GM23338 (cell line): Measurements from ENCODE around the gene COL6A3. TPM values are rescaled to one million over a fixed set of nuclear protein-coding genes. Genes with fewer than 3 reads are reported as not detected.

Source experiments
- ATAC-seq: fragments of 200-7000 bp; cut with Tn5 transposase; 3 replicates; pipeline ENCODE4 v1.9.1; 2020
- DNase-seq: peaks from one replicate; pipeline ENCODE4 v3.0.0-alpha.2; 2015; ENCODE audit warnings: low spot score
- H2AFZ ChIP-seq: fragments of 200-600 bp; sonication (generic); 2 replicates; pipeline ENCODE4 v1.8.0; 2016; ENCODE audit warnings: antibody characterized with exemption, mild to moderate bottlenecking, moderate library complexity
- H3F3A ChIP-seq: fragments of 200-600 bp; sonication (generic); replicated peaks from 2 replicates; pipeline ENCODE4 v1.8.0; 2017; ENCODE audit warnings: antibody characterized with exemption, mixed run types, low read depth
- H3K27ac ChIP-seq: fragments of 200-600 bp; sonication (generic); 2 replicates; pipeline ENCODE4 v1.6.1; 2016; ENCODE audit warnings: low read depth
- H3K27me3 ChIP-seq: fragments of 200-600 bp; sonication (generic); 2 replicates; pipeline ENCODE4 v1.8.0; 2016; ENCODE audit warnings: mild to moderate bottlenecking, mixed run types, moderate library complexity; ENCODE audit not compliant: insufficient read depth
- H3K36me3 ChIP-seq: fragments of 200-600 bp; sonication (generic); 2 replicates; pipeline ENCODE4 v1.8.0; 2016; ENCODE audit warnings: mild to moderate bottlenecking; ENCODE audit not compliant: insufficient read depth
- H3K4me1 ChIP-seq: fragments of 200-600 bp; sonication (generic); 2 replicates; pipeline ENCODE4 v1.8.0; 2016; ENCODE audit warnings: mild to moderate bottlenecking, moderate library complexity; ENCODE audit not compliant: insufficient read depth
- H3K4me2 ChIP-seq: fragments of 200-600 bp; sonication (generic); 2 replicates; pipeline ENCODE4 v1.7.1; 2017; ENCODE audit warnings: mixed run types
- H3K4me3 ChIP-seq: fragments of 200-600 bp; sonication (generic); 2 replicates; pipeline ENCODE4 v1.6.1; 2016; ENCODE audit warnings: mixed run types
- H3K79me2 ChIP-seq: fragments of 200-600 bp; sonication (generic); replicated peaks from 2 replicates; pipeline ENCODE4 v1.8.0; 2017; ENCODE audit warnings: mild to moderate bottlenecking; ENCODE audit not compliant: insufficient read depth
- H3K9me2 ChIP-seq: fragments of 200-600 bp; sonication (generic); 2 replicates; pipeline ENCODE4 v1.8.0; 2017; ENCODE audit not compliant: insufficient read depth
- H4K20me1 ChIP-seq: fragments of 200-600 bp; sonication (generic); replicated peaks from 2 replicates; pipeline ENCODE4 v1.8.0; 2017; ENCODE audit warnings: mild to moderate bottlenecking; ENCODE audit not compliant: insufficient read depth
- H3K27ac Mint-ChIP-seq: 2 replicates; pipeline ENCODE4 v1.8.0; 2020; ENCODE audit warnings: inconsistent platforms, mild to moderate bottlenecking, moderate library complexity, mixed read lengths
- H3K27me3 Mint-ChIP-seq: 3 replicates; pipeline ENCODE4 v1.8.0; 2022; ENCODE audit warnings: low read depth, mild to moderate bottlenecking, moderate library complexity, mixed read lengths, inconsistent platforms; ENCODE audit not compliant: insufficient read depth, poor library complexity
- H3K36me3 Mint-ChIP-seq: 3 replicates; pipeline ENCODE4 v1.8.0; 2021; ENCODE audit warnings: low read depth, mild to moderate bottlenecking, inconsistent platforms, moderate library complexity, mixed read lengths
- H3K4me1 Mint-ChIP-seq: 3 replicates; pipeline ENCODE4 v1.8.0; 2020; ENCODE audit warnings: mild to moderate bottlenecking, inconsistent platforms, mixed read lengths
- H3K4me3 Mint-ChIP-seq: 3 replicates; pipeline ENCODE4 v1.8.0; 2021; ENCODE audit warnings: moderate library complexity, mild to moderate bottlenecking, inconsistent platforms, mixed read lengths
- H3K9me3 Mint-ChIP-seq: 3 replicates; pipeline ENCODE4 v1.8.0; 2020; ENCODE audit warnings: moderate library complexity, mild to moderate bottlenecking, inconsistent platforms, mixed read lengths
- CTCF ChIP-seq, 2 experiments: fragments of 200-600 bp in 1 of 2; sonication (generic) in 1 of 2; conservative IDR thresholded peaks; 2 replicates each; pipeline versions ENCODE4 v1.5.1 to v1.6.1; 2016 to 2017; ENCODE audit warnings: antibody characterized with exemption in 2 of 2, low read depth in 2 of 2, mild to moderate bottlenecking in 2 of 2, moderate library complexity in 1 of 2
- EZH2phosphoT487 ChIP-seq: fragments of 200-600 bp; sonication (generic); IDR thresholded peaks from one replicate; pipeline ENCODE4 v1.8.1; 2018; ENCODE audit warnings: antibody characterized with exemption; ENCODE audit not compliant: unreplicated experiment
- NANOG ChIP-seq: IDR thresholded peaks from 2 replicates; pipeline ENCODE4 v1.6.1; 2016; ENCODE audit warnings: antibody characterized with exemption, borderline replicate concordance
- POLR2AphosphoS5 ChIP-seq: IDR thresholded peaks from 2 replicates; pipeline ENCODE4 v1.6.1; 2016; ENCODE audit warnings: antibody characterized with exemption, low read depth
- REST ChIP-seq: IDR thresholded peaks from one replicate; pipeline ENCODE4 v1.6.1; 2018; ENCODE audit warnings: antibody characterized with exemption; ENCODE audit not compliant: unreplicated experiment
- STAT1 ChIP-seq: IDR thresholded peaks from one replicate; pipeline ENCODE4 v1.6.1; 2016; ENCODE audit warnings: antibody characterized with exemption; ENCODE audit not compliant: unreplicated experiment
- ZNF114 ChIP-seq: fragments of 250-450 bp; sonication (Bioruptor Pico); IDR thresholded peaks from 2 replicates; pipeline ENCODE4 v1.5.0; 2020; ENCODE audit warnings: mild to moderate bottlenecking, moderate library complexity
- ZNF331 ChIP-seq: fragments of 250-450 bp; sonication (Bioruptor Pico); IDR thresholded peaks from 2 replicates; pipeline ENCODE4 v1.5.0; 2020; ENCODE audit warnings: low read depth, mild to moderate bottlenecking, moderate library complexity
- ZNF462 ChIP-seq: fragments of 250-450 bp; sonication (Bioruptor Pico); IDR thresholded peaks from 2 replicates; pipeline ENCODE4 v1.5.0; 2020; ENCODE audit warnings: mild to moderate bottlenecking, moderate library complexity
- polyA plus RNA-seq: library from polyadenylated mRNA; unstranded; fragments of >200 nt; fragmentation: Nextera tagmentation; extraction: Ambion mirVana; gene quantifications from 2 replicates; pipeline ENCODE4 v1.2.1, GENCODE V29; 2016
- total RNA-seq: library from RNA; depleted of rRNA; stranded (reverse); fragments of >200 nt; shearing (Covaris generic); gene quantifications from 2 replicates; pipeline ENCODE4 v1.2.3, GENCODE V29; 2014

The COL6A3 gene
- total and polyA plus RNA-seq, 2 experiments from 2014 or later: 1.2 to 7.3 TPM

- Histone ChIP-seq H3K4me3 (no peak overlapping the region), H2AFZ (peak overlapping the region; percentile 70; the same call in 1 of the 2 replicates), H3K27ac (no peak overlapping the region), H4K20me1 (no peaks in the 10 kb centered on the region), H3K79me2 (no peaks in the 10 kb centered on the region), H3K36me3 (no peaks in the 10 kb centered on the region), H3K4me2 (no peak overlapping the region), H3K9me2 (no peaks in the 10 kb centered on the region), H3F3A (no peaks in the 10 kb centered on the region), H3K4me1 (peaks cover 4% of the 10 kb centered on the region), H3K27me3 (no peaks in the 10 kb centered on the region)
- Mint-ChIP-seq H3K27me3 (peaks cover 6% of the 10 kb centered on the region), H3K4me3 (no peak overlapping the region), H3K9me3 (peaks cover 7% of the 10 kb centered on the region; the same call in 1 of the 3 replicates), H3K27ac (no peak overlapping the region), H3K36me3 (peaks cover 3% of the 10 kb centered on the region; the same call in 1 of the 3 replicates), H3K4me1 (peaks cover 29% of the 10 kb centered on the region)
- TF ChIP-seq ZNF331 (CRISPR knock-in tag): no peak
- no peak for TF ChIP-seq CTCF (conservative IDR thresholded peaks at IDR 0.05; ENCODE audit: low read depth in 2 of 2)
- TF ChIP-seq REST: no peak
- no peak for TF ChIP-seq EZH2phosphoT487
- DNase-seq: no peak
- ATAC-seq: no peak
Measured at GRCh38 chr2:237437566-237437965, 23.6 kb upstream of the COL6A3 start.

- H3K4me1 Mint-ChIP-seq: peaks cover 29% of the 10 kb centered on the region
- H3K27ac ChIP-seq: no peak overlapping the region
- peaks cover 7% of the 10 kb centered on the region; the same call in 1 of the 3 replicates for H3K9me3 Mint-ChIP-seq
- H3K4me3 ChIP-seq: no peak overlapping the region
- H3K79me2 ChIP-seq: no peaks in the 10 kb centered on the region
- no peak overlapping the region for H3K4me3 Mint-ChIP-seq
- H3K4me1 ChIP-seq: peaks cover 4% of the 10 kb centered on the region
- peaks cover 3% of the 10 kb centered on the region; the same call in 1 of the 3 replicates for H3K36me3 Mint-ChIP-seq
- no peak overlapping the region for H3K4me2 ChIP-seq
- no peak overlapping the region for H3K27ac Mint-ChIP-seq
- H3F3A ChIP-seq: no peaks in the 10 kb centered on the region
- no peak for DNase-seq
- H3K9me2 ChIP-seq: no peaks in the 10 kb centered on the region
- peaks cover 6% of the 10 kb centered on the region for H3K27me3 Mint-ChIP-seq
- peak overlapping the region; percentile 84 for H2AFZ ChIP-seq
- no peak for ATAC-seq
- H3K27me3 ChIP-seq: no peaks in the 10 kb centered on the region
- H4K20me1 ChIP-seq: no peaks in the 10 kb centered on the region
- no peaks in the 10 kb centered on the region for H3K36me3 ChIP-seq
- TF ChIP-seq NANOG (no peak), EZH2phosphoT487 (no peak), ZNF462 (CRISPR knock-in tag) (no peak), POLR2AphosphoS5 (no peak), ZNF114 (CRISPR knock-in tag) (no peak), STAT1 (no peak), ZNF331 (CRISPR knock-in tag) (no peak)
Measured at GRCh38 chr2:237435844-237436587, 22.1 kb upstream of the COL6A3 start.
